Measurements from ENCODE around the gene CIRBP. TPM values are rescaled to one million over a fixed set of nuclear protein-coding genes. Genes with fewer than 3 reads are reported as not detected.

CIRBP gene
- total RNA-seq, 3 donors from 2014 or later (not counting 1 experiment from before 2014, with no cell fraction given), result 410 to 454 (median 440) TPM

- Histone ChIP-seq H3K36me3 (ENCODE audit: control insufficient read depth, insufficient read depth, low read length) (peaks cover 45% of the 10 kb centered on the region), H3K9me3 (ENCODE audit: control insufficient read depth, insufficient read depth, low read length) (no peaks in the 10 kb centered on the region), H3K4me1 (ENCODE audit: control insufficient read depth, insufficient read depth, low read length) (peaks cover 90% of the 10 kb centered on the region), H3K27ac (ENCODE audit: low read length) (peak overlapping the region; percentile 100), H3K4me3 (ENCODE audit: low read length) (no peak overlapping the region), H3K27me3 (ENCODE audit: control insufficient read depth, insufficient read depth, low read length) (no peaks in the 10 kb centered on the region)
- no peaks in the 10 kb centered on the region for H3K9me3 Mint-ChIP-seq
- H3K27me3 Mint-ChIP-seq (ENCODE audit: low read depth in 2 of 2), result no peaks in the 10 kb centered on the region
- DNase-seq, result peak in 1 of 2 donors; percentile 23
- no peaks in the 10 kb centered on the region for H3K36me3 Mint-ChIP-seq
- WGBS (ENCODE audit: insufficient coverage), result 86% methylated on average over 46 of the region's 46 CpGs
- H3K4me3 Mint-ChIP-seq, result peak overlapping the region; percentile 89
- peaks cover 24 to 65% of the 10 kb centered on the region in 2 donors for H3K4me1 Mint-ChIP-seq
- ATAC-seq, result no peak
- intact Hi-C loops (cut with micrococcal nuclease), result no loop called here
- no peak for TF ChIP-seq CTCF (IDR thresholded peaks at IDR 0.05)
- H3K27ac Mint-ChIP-seq, result peak overlapping the region; percentile 97 to 100
Measured at GRCh38 chr19:1256646-1257474, 12.3 kb upstream of the CIRBP start.

- peaks cover 44% of the 10 kb centered on the region for H3K36me3 ChIP-seq (ENCODE audit: control insufficient read depth, insufficient read depth, low read length)
- peak overlapping the region; percentile 97 to 100 for H3K27ac Mint-ChIP-seq
Measured at GRCh38 chr19:1257475-1258162, 11.5 kb upstream of the CIRBP start.

GRCh38 chr19:1258163-1258492 lies 11.0 kb upstream of the CIRBP start:
- Mint-ChIP-seq H3K4me1 (peaks cover 33 to 66% of the 10 kb centered on the region in 2 donors), H3K27ac (peak overlapping the region; percentile 97 to 100), H3K36me3 (no peaks in the 10 kb centered on the region), H3K9me3 (no peaks in the 10 kb centered on the region), H3K27me3 (ENCODE audit: low read depth in 2 of 2) (no peaks in the 10 kb centered on the region), H3K4me3 (peak overlapping the region; percentile 89)
- intact Hi-C loops (cut with micrococcal nuclease), result no loop called here
- no peak for ATAC-seq
- Histone ChIP-seq H3K4me3 (ENCODE audit: low read length) (no peak overlapping the region), H3K4me1 (ENCODE audit: control insufficient read depth, insufficient read depth, low read length) (peaks cover 97% of the 10 kb centered on the region), H3K27me3 (ENCODE audit: control insufficient read depth, insufficient read depth, low read length) (no peaks in the 10 kb centered on the region), H3K36me3 (ENCODE audit: control insufficient read depth, insufficient read depth, low read length) (peaks cover 44% of the 10 kb centered on the region), H3K9me3 (ENCODE audit: control insufficient read depth, insufficient read depth, low read length) (no peaks in the 10 kb centered on the region), H3K27ac (ENCODE audit: low read length) (peak overlapping the region; percentile 100)
- DNase-seq, result no peak
- TF ChIP-seq CTCF (IDR thresholded peaks at IDR 0.05), result no peak
- 78% methylated on average over 8 of the region's 8 CpGs for WGBS (ENCODE audit: insufficient coverage)

More at GRCh38 chr19:1257475-1258162, 11.5 kb upstream of the CIRBP start:
- peak overlapping the region; percentile 100 for H3K27ac ChIP-seq (ENCODE audit: low read length)
- Mint-ChIP-seq H3K9me3 (no peaks in the 10 kb centered on the region), H3K4me1 (peaks cover 32 to 62% of the 10 kb centered on the region in 2 donors), H3K27me3 (ENCODE audit: low read depth in 2 of 2) (no peaks in the 10 kb centered on the region), H3K4me3 (peak overlapping the region; percentile 89), H3K36me3 (no peaks in the 10 kb centered on the region)
- peaks cover 97% of the 10 kb centered on the region for H3K4me1 ChIP-seq (ENCODE audit: control insufficient read depth, insufficient read depth, low read length)
- TF ChIP-seq CTCF (IDR thresholded peaks at IDR 0.05), result no peak
- no peaks in the 10 kb centered on the region for H3K9me3 ChIP-seq (ENCODE audit: control insufficient read depth, insufficient read depth, low read length)
- DNase-seq (no peak), ATAC-seq (no peak)
- no peak overlapping the region for H3K4me3 ChIP-seq (ENCODE audit: low read length)
- 67% methylated on average over 20 of the region's 23 CpGs for WGBS (ENCODE audit: insufficient coverage)
- intact Hi-C loops (cut with micrococcal nuclease), result no loop called here
- H3K27me3 ChIP-seq (ENCODE audit: control insufficient read depth, insufficient read depth, low read length), result no peaks in the 10 kb centered on the region
